Measurements from ENCODE around the gene MACROD1.

The MACROD1 gene

DNA sequence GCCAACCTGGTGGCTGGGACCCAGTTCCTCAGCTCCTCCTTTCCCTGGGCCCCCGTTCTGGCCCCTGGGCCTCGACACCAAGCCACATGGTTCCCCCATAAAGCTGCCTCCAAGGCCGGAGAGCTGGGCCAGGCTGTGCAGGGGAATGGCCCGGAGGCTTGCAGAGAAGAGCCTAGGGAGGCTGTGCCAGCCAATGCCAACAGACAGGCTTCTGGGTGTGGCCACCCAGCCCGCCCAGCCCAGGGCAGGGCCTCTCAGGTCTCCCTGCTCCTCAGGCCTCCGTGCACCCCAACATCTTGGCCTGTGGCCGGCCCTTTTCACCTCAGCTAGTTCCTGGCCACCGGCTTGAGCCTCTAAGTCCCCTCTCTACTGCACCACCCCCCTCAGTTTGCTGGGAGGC is 147.6 kb downstream of the MACROD1 start:
- no peak for DNase-seq (ENCODE audit: low read depth in 1 of 2, low spot score in 1 of 2)

DNA sequence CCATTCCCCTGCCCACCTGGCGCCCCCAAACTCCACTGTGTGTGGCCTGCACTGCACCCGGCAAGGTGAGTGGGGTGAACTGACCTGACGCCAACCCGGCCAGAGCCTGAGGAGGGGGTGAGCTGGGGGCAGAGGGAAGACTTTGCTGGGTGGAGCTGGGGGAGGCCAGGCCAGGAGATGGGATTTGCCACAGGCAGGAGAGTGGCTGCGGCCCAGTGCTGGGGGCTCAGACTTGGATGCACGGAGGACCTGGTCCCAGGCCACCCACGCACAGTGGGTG is 148.0 kb downstream of the MACROD1 start:
- no peak for DNase-seq (ENCODE audit: low read depth in 1 of 2, low spot score in 1 of 2)

DNA sequence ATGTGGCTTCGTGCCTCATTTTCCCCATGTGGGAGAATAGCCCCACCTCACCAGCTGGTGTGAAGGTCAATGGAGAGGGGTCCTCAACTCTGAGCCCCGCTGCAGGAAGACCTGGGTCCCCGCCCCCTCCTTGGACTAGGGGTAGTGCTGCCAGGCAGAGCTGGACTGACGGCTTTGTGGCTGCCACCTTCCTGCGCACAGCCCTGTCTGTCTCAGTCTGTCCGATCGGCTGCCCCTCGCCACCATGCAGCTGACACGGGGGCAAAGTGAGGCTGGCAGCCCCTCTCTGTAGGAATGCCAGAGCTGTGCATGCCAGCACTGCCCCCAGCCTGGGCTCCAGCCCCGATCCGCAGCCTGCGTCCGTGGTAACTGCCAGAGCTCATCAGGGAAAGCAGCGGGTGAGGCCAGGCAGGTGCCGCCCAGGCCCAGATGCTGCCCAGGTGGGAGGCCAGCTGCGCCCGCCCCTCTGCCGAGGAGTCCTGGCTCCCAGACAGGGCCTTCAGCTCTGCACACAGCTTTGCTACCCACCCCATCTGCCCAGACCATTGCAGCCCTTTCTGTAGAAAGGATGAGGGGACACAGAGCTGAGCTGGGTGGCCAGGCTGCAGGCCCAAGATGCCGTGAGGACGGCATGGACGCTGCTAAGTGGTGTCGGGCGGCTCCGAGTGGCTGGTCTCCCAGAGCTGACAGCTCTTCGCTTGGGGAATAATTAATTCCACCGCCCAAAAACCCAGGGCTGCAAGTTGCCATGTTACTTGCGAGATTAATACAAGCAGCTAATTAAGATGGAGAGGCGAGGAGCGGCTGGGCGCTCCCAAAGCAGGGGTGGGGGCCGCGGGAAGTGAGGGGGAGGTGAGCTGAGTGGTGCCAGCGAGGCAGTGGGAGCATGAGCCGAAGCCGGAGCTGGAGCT is 149.7 kb downstream of the MACROD1 start:
- no peak for DNase-seq (ENCODE audit: low read depth in 1 of 2, low spot score in 1 of 2)

GRCh38 chr11:64015510-64015909 is 150.4 kb downstream of the MACROD1 start:
- no peak for DNase-seq (ENCODE audit: low read depth in 1 of 2, low spot score in 1 of 2)

DNA sequence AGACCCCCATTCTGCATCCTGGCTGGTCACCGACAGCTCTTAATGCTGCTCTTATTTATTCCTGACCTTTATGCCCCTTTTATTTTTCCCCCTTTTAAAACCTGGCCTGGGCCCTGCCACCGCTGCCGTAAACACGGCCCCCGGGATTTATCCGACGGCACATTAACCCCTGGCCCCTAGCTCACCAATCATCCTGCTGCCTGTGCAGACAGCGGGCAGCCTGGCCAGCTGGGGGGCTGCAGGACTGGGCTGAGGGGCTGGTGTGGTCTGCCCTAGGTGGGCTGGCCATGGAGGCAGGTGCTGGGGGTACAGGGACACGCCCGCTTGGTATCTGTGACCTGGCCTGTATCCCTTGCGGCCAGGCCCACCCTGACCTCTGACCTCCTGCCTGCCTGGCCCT is 151.6 kb downstream of the MACROD1 start:
- DNase-seq (ENCODE audit: low read depth in 1 of 2, low spot score in 1 of 2): no peak

- no peak for DNase-seq (ENCODE audit: low read depth in 1 of 2, low spot score in 1 of 2)
Observed at GRCh38 chr11:64013141-64013896, 152.6 kb downstream of the MACROD1 start.

DNA sequence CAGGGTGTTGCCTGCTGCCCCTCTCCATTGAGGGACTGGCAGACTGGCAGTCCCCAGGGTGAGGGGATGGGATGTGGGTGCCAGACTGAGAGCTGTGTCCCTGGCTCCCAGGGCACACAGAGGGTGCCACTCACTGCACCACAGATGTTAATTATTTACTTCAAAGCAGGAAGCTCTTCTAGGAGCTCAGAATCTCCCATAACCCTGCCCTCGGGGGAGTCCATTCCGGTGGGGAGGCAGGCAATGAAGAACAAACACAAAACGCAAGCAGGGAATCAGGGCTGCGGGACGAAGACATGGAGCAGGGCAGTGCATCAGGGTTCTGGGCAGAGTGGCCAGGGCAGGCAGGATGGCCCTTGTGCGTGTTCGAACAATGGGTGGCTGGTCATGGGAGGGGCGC is 154.5 kb downstream of the MACROD1 start:
- no peak for DNase-seq (ENCODE audit: low read depth in 1 of 2, low spot score in 1 of 2)

DNA sequence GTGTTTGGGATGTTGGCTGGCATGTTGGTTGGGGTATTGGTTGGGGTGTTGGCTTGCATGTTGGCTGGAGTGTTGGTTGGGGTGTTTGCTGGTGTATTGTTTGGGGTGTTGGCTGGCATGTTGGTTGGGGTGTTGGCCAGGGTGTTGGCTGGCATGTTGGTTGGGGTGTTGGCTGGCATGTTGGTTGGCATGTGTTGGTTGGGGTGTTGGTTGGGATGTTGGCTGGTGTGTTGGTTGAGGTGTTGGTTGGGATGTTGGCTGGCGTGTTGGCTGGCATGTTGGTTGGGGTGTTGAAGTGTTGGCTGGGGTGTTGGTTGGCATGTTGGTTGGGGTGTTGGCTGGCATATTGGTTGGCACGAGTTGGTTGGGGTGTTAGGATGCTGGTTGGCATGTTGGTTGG is 155.1 kb downstream of the MACROD1 start:
- DNase-seq (ENCODE audit: low read depth in 1 of 2, low spot score in 1 of 2): no peak

DNA sequence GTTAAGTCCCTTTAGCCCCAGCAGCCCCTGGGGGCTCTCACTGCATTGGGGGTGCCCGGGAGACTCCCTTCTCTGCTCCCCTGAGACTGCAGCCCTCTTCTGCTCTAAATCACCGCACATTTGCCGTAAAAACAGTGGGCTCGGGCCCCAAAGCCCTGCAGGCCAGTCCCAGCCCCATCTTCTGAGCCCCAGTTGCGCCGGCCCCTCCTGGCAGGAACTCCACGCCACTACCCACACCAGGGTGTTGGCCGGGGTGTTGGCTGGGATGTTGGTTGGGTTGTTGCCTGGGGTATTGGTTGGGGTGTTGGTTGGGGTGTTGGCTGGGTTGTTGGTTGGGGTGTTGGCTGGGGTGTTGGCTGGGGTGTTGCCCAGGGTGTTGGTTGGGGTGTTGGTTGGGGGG is 156.2 kb downstream of the MACROD1 start:
- no peak for DNase-seq (ENCODE audit: low read depth in 1 of 2, low spot score in 1 of 2)

DNA sequence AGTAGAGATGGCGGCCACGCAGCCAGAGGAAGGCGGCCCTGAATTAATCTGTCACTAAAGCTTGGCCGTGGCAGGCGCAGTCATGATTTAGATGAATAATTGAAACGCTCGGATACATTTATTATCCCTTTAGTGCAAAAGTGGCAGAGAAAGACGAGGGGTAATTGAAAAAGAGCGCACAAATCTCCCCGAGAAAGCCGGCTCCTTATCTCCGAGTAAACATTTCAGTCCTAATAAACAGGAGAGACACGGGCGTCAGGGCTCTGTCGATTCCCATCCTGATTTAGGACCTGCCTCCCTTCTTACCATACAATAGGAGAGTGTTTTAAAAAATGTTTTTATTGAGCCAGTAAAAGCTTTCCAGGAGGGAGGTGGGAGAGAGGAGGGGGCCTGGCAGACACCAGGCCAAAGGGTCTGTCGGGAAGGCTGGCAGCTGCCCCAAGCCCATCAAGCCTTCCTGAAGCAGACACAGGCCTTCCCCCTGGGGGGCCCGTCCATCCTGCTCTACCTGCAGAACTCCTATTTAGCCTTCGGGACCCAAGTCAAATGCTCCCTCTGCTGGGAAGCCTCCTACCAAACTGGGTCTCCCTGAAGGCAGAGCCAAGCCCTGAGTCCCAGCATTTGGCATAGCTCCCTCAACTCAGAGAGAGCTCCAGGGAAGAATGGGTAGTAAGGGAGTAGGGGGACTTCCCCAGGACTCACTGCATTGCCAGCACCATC is 156.8 kb downstream of the MACROD1 start:
- DNase-seq (ENCODE audit: low read depth in 1 of 2, low spot score in 1 of 2): no peak

DNA sequence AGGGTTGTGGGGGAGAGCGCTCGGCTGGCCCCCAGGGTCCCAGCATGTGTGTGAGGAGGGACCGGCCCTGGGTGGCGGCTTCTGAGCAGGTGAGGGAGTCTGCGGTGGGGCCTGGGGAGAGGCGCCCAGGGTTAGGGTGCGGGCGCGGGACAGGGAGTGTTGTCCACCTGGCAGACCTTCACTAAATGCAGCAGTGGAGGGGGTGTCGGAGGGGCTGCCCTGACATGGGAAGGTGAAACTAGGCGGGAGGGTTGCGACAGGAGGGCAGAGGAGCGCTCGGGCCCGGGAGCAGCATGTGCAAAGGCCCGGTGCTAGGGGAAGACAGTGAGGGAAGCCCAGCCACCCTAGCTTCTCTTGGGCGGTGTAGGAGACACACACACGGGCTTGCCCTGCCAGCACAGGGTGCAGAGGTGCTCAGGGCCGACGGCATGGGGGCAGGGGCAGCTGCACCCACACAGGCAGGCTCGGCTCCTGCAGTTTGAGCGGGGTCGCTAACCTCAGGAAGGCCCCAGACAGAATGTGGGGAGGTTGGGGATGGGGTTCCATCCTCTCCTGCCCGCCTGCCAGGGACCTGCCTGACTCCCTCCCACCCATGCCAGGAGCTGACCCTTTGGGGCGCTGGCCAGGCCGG is 157.5 kb downstream of the MACROD1 start:
- DNase-seq (ENCODE audit: low read depth in 1 of 2, low spot score in 1 of 2): no peak

- DNase-seq (ENCODE audit: low read depth in 1 of 2, low spot score in 1 of 2): no peak
Observed at GRCh38 chr11:64007629-64008282, 158.2 kb downstream of the MACROD1 start.

- no peak for DNase-seq (ENCODE audit: low read depth in 1 of 2, low spot score in 1 of 2)
Observed at GRCh38 chr11:64007160-64007628, 158.7 kb downstream of the MACROD1 start.

DNA sequence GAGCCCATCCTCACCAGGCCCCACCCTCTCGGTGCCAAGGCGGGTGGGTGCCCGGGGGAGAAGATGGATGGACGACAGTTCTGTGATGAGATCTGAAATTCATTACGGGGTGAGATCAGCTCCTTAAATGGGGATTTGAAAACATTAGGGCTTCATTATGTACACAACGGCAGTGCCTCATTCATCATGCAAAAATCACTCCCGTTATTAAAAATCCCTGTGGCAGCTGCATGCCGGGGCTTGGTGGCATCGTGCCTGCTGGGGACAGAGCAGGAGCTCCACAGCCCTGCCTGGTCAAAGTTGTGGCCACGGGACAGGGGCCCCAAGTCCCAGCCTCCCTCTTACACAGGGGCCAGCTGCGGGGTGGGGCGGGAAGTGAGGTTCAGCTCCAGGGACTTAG is 159.5 kb downstream of the MACROD1 start:
- DNase-seq (ENCODE audit: low read depth in 1 of 2, low spot score in 1 of 2): no peak

DNA sequence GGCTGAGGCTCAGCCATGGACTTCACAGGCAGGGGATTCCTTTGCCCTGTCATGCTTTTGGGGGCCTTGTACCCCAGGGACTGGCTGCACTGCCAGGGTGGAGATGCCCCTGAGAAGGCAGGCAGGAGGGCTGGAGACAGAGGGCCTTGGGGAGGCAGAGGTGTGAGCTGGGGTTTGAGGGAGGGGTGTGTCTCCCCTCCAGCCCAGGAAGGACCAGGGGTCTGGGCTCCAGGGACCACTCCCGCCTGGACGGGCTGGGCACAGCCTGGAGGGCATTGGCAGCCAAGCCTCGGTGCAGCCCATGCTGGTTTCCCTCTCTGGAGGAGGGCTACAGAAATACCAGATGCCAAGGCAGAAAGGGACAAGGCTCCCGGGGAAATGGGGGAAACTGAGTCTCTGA is 160.2 kb downstream of the MACROD1 start:
- DNase-seq (ENCODE audit: low read depth in 1 of 2, low spot score in 1 of 2): no peak

- DNase-seq (ENCODE audit: low read depth in 1 of 2, low spot score in 1 of 2): no peak
Observed at GRCh38 chr11:64004590-64004984, 161.3 kb downstream of the MACROD1 start.

DNA sequence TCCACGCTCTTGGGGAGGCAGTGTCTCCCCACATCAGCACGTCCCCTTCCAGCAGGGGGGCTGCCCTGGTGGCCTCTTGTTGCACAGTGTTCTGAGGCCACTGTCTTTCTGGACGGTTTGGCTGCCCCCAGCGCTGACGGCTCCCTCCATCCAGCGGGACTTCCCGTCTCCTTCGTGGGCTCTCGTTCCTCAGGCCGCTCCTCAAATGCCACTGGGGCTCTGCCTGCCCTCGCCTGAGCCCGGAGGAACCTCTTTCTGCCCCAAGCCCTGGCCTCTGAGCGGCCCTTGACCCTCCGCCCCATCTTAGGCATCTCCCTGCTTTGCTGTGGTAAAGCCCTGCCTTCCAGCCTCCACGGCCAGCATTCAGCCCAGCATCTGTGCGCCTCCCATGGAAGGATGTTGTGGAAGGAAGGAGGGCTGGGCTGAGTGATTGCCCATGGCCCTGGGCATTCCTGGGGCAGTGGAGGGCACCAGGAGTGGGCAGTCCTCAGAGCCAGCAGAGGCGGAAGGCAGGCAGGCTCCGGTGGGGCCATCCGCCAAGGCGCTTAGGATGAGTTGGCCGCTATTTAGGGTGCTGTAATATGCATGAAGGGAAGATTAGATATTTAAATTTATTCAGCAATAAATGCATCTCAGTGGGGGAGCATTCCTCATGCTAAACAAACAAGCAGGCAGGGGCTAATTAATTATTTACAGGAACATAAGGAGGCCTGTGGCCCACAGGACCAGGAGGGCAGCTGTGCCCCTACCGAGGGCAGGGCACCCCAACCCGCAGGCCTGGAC is 161.9 kb downstream of the MACROD1 start:
- no peak for DNase-seq (ENCODE audit: low read depth in 1 of 2, low spot score in 1 of 2)

- DNase-seq (ENCODE audit: low read depth in 1 of 2, low spot score in 1 of 2): no peak
Observed at GRCh38 chr11:64001484-64002420, 164.2 kb downstream of the MACROD1 start.
